ENCODE data around the gene KHK.
A peak's percentile ranks its signal among the peaks of the same experiment; 100 is the strongest.

KHK gene

GRCh38 chr2:27125104-27125503 is 38.5 kb downstream of the KHK start:
- H3K9ac ChIP-seq (ENCODE audit: low read depth, low read length): no peak overlapping the region
- peaks cover 6% of the 10 kb centered on the region; the same call in 1 of the 2 replicates for H3K36me3 ChIP-seq (ENCODE audit: insufficient read depth, low read depth, low read length)
- H3K9me3 ChIP-seq (ENCODE audit: insufficient read depth, low read depth, low read length): no peaks in the 10 kb centered on the region; the same call in 1 of the 2 replicates
- peaks cover 47% of the 10 kb centered on the region for H3K27me3 ChIP-seq (ENCODE audit: insufficient read depth, low read length)
- H3K4me3 ChIP-seq (ENCODE audit: low read length): no peak overlapping the region
- no peaks in the 10 kb centered on the region for H3K4me1 ChIP-seq (ENCODE audit: insufficient read depth, low read length)
- H3K27ac ChIP-seq (ENCODE audit: low read length): no peak overlapping the region

DNA sequence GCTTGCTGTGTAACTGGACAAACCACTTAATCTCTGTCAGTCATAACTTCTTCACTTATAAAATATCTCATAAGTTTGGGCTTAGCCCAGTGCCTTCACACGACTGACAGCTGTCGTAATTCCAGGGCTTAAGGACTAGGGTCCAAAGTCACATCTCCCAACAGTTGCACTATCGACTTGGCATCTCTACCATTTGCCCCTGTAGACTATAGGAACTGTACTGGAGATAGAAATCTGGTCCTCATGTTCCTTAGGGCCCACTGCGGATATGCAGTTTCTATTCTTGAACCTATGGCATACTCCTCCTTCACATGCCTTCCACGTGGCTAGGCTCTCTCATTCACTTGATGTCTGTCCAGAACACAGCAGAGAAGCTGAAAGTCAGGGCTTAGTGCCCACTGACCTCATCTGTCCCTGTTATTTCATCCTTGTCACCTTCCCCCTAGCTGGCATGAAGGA is 39.7 kb downstream of the KHK start:
- Histone ChIP-seq H3K27me3 (ENCODE audit: insufficient read depth, low read length) (peaks cover 35% of the 10 kb centered on the region), H3K36me3 (ENCODE audit: insufficient read depth, low read depth, low read length) (peaks cover 18% of the 10 kb centered on the region), H3K9me3 (ENCODE audit: insufficient read depth, low read depth, low read length) (no peaks in the 10 kb centered on the region), H3K9ac (ENCODE audit: low read depth, low read length) (no peak overlapping the region), H3K27ac (ENCODE audit: low read length) (no peak overlapping the region), H3K4me3 (ENCODE audit: low read length) (no peak overlapping the region), H3K4me1 (ENCODE audit: insufficient read depth, low read length) (no peaks in the 10 kb centered on the region)

DNA sequence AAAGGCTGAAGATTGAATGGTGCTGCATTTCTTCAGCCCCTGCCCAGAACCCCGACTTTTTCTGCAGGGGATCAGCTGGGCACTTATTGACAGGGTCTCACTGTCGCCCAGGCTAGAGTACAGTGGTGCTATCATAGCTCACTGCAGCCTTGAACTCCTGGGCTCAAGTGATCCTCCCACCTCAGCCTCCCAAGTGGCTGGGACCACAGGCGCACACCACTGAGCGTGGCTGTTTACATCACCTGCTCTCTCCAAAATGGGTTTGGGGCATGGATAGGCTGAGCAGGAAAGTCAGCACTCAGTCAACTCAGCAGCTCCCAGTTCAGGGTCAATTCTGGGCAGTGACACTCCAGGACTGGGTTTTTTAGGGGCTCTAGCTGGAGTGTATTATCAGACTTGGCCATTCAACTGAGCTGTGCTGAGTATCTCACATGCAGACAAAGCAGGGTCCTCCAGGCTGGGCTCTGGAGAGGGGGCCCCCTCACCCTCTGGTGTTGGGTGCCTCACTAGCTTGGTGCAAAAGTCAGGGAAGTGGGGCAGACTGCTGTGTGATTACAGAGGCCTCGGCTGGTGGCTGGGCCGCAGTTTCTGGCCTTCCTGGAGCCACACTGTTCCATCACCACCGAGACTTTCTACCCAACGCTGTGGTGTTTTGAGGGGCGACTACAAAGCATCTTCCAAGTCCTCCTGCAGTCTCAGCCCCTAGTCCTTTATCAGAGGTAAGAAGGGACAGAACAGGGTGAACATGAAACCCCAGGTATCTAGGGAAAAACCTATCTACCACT is 41.5 kb downstream of the KHK start:
- Histone ChIP-seq H3K4me1 (ENCODE audit: insufficient read depth, low read length) (peaks cover 2% of the 10 kb centered on the region), H3K9me3 (ENCODE audit: insufficient read depth, low read depth, low read length) (no peaks in the 10 kb centered on the region), H3K27me3 (ENCODE audit: insufficient read depth, low read length) (peaks cover 17% of the 10 kb centered on the region), H3K36me3 (ENCODE audit: insufficient read depth, low read depth, low read length) (peaks cover 36% of the 10 kb centered on the region), H3K9ac (ENCODE audit: low read depth, low read length) (no peak overlapping the region), H3K27ac (ENCODE audit: low read length) (no peak overlapping the region), H3K4me3 (ENCODE audit: low read length) (no peak overlapping the region)

- Histone ChIP-seq H3K9me3 (ENCODE audit: insufficient read depth, low read depth, low read length) (no peaks in the 10 kb centered on the region), H3K27me3 (ENCODE audit: insufficient read depth, low read length) (peaks cover 10% of the 10 kb centered on the region), H3K27ac (ENCODE audit: low read length) (no peak overlapping the region), H3K36me3 (ENCODE audit: insufficient read depth, low read depth, low read length) (peaks cover 36% of the 10 kb centered on the region), H3K9ac (ENCODE audit: low read depth, low read length) (no peak overlapping the region), H3K4me3 (ENCODE audit: low read length) (no peak overlapping the region), H3K4me1 (ENCODE audit: insufficient read depth, low read length) (peaks cover 8% of the 10 kb centered on the region)
Measured at GRCh38 chr2:27128668-27129571, 42.3 kb downstream of the KHK start.

DNA sequence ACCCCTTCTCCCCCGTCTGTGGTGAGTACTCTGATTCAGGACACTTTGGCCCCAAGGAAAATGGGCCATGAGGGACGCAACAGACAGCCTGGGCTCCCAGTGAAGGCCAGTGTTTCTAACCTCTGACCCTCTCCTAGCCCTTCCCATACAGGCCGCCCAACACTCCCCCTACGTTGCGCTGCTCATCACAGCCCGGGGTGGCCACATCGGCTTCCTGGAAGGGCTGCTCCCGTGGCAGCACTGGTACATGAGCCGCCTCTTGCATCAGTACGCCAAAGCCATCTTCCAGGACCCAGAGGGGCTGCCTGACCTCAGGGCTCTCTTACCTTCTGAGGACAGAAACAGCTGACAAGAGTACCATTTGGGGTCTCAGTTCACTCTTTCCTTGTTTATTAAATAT is 43.8 kb downstream of the KHK start:
- Histone ChIP-seq H3K27ac (ENCODE audit: low read length) (no peak overlapping the region), H3K9ac (ENCODE audit: low read depth, low read length) (no peak overlapping the region), H3K4me1 (ENCODE audit: insufficient read depth, low read length) (peaks cover 8% of the 10 kb centered on the region), H3K4me3 (ENCODE audit: low read length) (no peak overlapping the region), H3K36me3 (ENCODE audit: insufficient read depth, low read depth, low read length) (peaks cover 36% of the 10 kb centered on the region), H3K27me3 (ENCODE audit: insufficient read depth, low read length) (no peaks in the 10 kb centered on the region), H3K9me3 (ENCODE audit: insufficient read depth, low read depth, low read length) (no peaks in the 10 kb centered on the region)

- Histone ChIP-seq H3K27me3 (ENCODE audit: insufficient read depth, low read length) (no peaks in the 10 kb centered on the region), H3K4me1 (ENCODE audit: insufficient read depth, low read length) (peaks cover 8% of the 10 kb centered on the region), H3K9ac (ENCODE audit: low read depth, low read length) (no peak overlapping the region), H3K27ac (ENCODE audit: low read length) (no peak overlapping the region), H3K36me3 (ENCODE audit: insufficient read depth, low read depth, low read length) (peaks cover 36% of the 10 kb centered on the region), H3K4me3 (ENCODE audit: low read length) (no peak overlapping the region), H3K9me3 (ENCODE audit: insufficient read depth, low read depth, low read length) (no peaks in the 10 kb centered on the region)
Measured at GRCh38 chr2:27131429-27131828, 44.9 kb downstream of the KHK start.

DNA sequence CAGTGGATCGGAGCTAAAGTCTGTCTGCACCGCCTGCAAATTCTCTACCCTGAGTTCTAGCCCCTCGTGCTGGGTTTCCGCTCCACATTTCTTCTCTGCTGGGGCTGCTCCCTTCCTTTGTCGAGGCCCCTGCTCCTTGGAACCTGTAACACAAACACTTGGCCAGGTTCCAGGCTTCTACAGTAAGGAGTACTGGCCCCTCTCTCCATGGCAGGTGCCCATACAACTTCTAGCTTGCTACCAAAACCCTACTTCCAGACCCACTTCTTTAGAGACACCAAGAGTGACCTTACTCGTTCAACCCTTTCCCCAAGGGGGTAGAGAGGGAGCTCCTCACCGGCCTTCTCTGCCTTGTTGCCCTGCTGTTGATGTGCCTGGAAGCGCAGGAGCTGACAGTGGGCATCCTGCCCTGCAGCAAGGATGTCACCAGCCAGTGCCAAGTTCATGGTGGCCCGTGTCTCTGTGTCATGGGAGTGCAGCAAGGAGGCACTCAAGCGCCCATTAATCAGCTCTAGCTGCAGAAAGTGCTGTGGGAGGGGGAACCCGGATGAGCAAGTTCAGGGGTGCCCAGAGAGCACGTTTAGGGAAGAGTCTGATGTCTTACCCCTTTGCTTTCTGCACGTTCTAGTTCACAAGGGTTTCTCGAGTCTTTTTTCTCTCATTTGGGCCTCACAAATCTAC is 46.8 kb downstream of the KHK start:
- Histone ChIP-seq H3K4me1 (ENCODE audit: insufficient read depth, low read length) (peaks cover 8% of the 10 kb centered on the region), H3K27ac (ENCODE audit: low read length) (no peak overlapping the region), H3K9ac (ENCODE audit: low read depth, low read length) (peak overlapping the region; percentile 90), H3K9me3 (ENCODE audit: insufficient read depth, low read depth, low read length) (no peaks in the 10 kb centered on the region), H3K27me3 (ENCODE audit: insufficient read depth, low read length) (no peaks in the 10 kb centered on the region), H3K36me3 (ENCODE audit: insufficient read depth, low read depth, low read length) (peaks cover 36% of the 10 kb centered on the region), H3K4me3 (ENCODE audit: low read length) (peak overlapping the region; percentile 83)

GRCh38 chr2:27133905-27134780 is 47.6 kb downstream of the KHK start, which contains the start of gene PREB:
PREB (minus strand) TSS chr2:27134636; CDS start chr2:27134421, 215 bp downstream.
- Histone ChIP-seq H3K36me3 (ENCODE audit: insufficient read depth, low read depth, low read length) (peaks cover 36% of the 10 kb centered on the region), H3K27ac (ENCODE audit: low read length) (peak within 1 kb of the TSS; percentile 42), H3K9me3 (ENCODE audit: insufficient read depth, low read depth, low read length) (no peaks in the 10 kb centered on the region), H3K27me3 (ENCODE audit: insufficient read depth, low read length) (no peaks in the 10 kb centered on the region), H3K4me3 (ENCODE audit: low read length) (peak within 1 kb of the TSS; percentile 83), H3K9ac (ENCODE audit: low read depth, low read length) (peak within 1 kb of the TSS; percentile 90), H3K4me1 (ENCODE audit: insufficient read depth, low read length) (peaks cover 8% of the 10 kb centered on the region)

DNA sequence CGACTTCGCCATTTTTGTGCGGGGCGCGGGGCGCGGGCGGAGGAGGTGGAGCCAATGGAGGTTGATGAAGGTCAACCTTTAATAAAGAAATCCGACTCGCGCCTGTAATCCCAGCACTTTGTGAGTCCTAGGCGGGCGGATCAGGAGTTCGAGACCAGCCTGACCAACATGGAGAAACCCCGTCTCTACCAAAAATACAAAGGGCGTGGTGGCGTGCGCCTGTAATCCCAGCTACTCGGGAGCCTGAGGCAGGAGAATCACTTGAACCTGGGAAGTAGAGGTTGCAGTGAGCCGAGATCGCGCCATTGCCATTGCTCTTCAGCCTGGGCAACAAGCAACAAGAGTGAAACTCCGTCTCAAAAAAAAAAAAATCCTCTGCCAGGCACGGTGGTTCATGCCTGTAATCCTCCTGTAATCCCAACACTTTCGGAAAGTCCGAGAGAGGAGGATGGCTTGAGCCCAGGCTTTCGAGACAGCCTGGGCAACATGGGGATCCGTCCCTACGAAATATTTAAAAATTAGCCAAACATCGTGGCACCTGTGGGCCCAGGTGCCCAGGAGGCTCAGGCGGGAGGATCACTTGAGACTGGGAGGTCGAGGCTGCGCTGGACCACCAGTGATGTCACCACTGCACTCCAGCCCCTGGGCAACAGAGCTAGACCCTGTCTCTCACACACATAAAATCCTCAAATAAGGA is 48.4 kb downstream of the KHK start:
- H3K9me3 ChIP-seq (ENCODE audit: insufficient read depth, low read depth, low read length): no peaks in the 10 kb centered on the region
- no peaks in the 10 kb centered on the region for H3K27me3 ChIP-seq (ENCODE audit: insufficient read depth, low read length)
- peak overlapping the region; percentile 83; the same call in 1 of the 2 replicates for H3K4me3 ChIP-seq (ENCODE audit: low read length)
- peak overlapping the region; percentile 42 for H3K27ac ChIP-seq (ENCODE audit: low read length)
- H3K9ac ChIP-seq (ENCODE audit: low read depth, low read length): peak overlapping the region; percentile 56; the same call in 1 of the 2 replicates
- peaks cover 32% of the 10 kb centered on the region for H3K36me3 ChIP-seq (ENCODE audit: insufficient read depth, low read depth, low read length)
- peaks cover 8% of the 10 kb centered on the region for H3K4me1 ChIP-seq (ENCODE audit: insufficient read depth, low read length)

- Histone ChIP-seq H3K27ac (ENCODE audit: low read length) (no peak overlapping the region), H3K9ac (ENCODE audit: low read depth, low read length) (no peak overlapping the region), H3K9me3 (ENCODE audit: insufficient read depth, low read depth, low read length) (no peaks in the 10 kb centered on the region), H3K4me3 (ENCODE audit: low read length) (no peak overlapping the region), H3K27me3 (ENCODE audit: insufficient read depth, low read length) (no peaks in the 10 kb centered on the region), H3K36me3 (ENCODE audit: insufficient read depth, low read depth, low read length) (peaks cover 26% of the 10 kb centered on the region), H3K4me1 (ENCODE audit: insufficient read depth, low read length) (peaks cover 8% of the 10 kb centered on the region)
Measured at GRCh38 chr2:27135478-27135955, 48.9 kb downstream of the KHK start.
